ENCODE measurements around the gene LRCH1. TPM values are rescaled to one million over a fixed set of nuclear protein-coding genes. Genes with fewer than 3 reads are reported as not detected.

Gene LRCH1
- total and polyA plus RNA-seq, 5 donors: 4.8 to 11.4 (median 10.2) TPM

DNA sequence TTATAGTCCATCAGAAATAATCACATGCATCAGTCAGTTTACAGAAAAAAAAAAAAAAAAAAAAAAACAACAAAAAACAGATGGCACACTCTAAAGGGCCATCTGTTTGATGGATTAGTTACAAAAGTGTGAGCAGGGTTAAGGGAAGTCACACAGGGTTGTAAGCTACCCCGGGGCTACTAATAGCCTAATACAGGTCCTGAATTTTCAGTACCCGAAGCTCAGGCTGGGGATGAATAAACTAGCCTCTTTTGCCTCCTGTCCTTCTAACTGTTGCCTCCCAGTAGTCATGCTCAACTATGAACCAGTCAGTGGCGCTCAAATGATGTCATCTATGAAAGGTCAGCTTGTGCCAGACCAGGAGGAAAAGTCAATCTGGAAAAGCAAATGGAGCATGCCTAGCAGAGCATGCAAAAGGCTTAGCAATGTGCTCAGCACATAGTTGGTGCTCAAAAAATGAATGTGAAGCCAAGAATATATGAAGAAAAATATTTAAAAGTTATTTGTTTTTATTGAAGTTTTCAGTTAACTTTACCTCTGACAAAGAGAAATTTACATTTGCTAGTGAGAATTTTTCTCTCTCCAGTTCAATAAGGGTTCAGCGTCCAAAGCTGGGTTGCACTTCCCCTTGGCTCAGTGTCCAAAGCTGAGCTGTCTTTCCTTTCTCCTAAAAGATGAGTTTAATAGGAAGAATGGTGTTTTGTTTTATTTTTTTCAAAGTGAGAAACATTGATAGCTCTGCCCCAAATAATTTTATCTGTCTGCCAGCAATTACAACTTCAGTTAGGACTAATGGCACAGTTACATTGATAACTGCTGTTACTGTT is 30.8 kb upstream of the LRCH1 start:
- Histone ChIP-seq H3K9me3 (ENCODE audit: control insufficient read depth, low read length) (no peaks in the 10 kb centered on the region), H3K4me1 (ENCODE audit: control insufficient read depth, insufficient read depth, low read length) (peaks cover 9% of the 10 kb centered on the region), H3K27me3 (ENCODE audit: control insufficient read depth, insufficient read depth) (no peaks in the 10 kb centered on the region), H3K4me3 (ENCODE audit: low read length) (no peak overlapping the region), H3K27ac (ENCODE audit: low read length) (no peak overlapping the region)
- WGBS: 41% methylated on average over 4 of the region's 4 CpGs
- intact Hi-C loops (cut with DNase I): no loop called here
- DNase-seq (no peak), ATAC-seq (no peak)

GRCh38 chr13:46522748-46523030 is 30.3 kb upstream of the LRCH1 start:
- Histone ChIP-seq H3K4me1 (ENCODE audit: control insufficient read depth, insufficient read depth, low read length) (peaks cover 7% of the 10 kb centered on the region), H3K27ac (ENCODE audit: low read length) (no peak overlapping the region), H3K27me3 (ENCODE audit: control insufficient read depth, insufficient read depth) (no peaks in the 10 kb centered on the region), H3K9me3 (ENCODE audit: control insufficient read depth, low read length) (no peaks in the 10 kb centered on the region), H3K4me3 (ENCODE audit: low read length) (no peak overlapping the region)
- no peak for DNase-seq
- intact Hi-C loops (cut with DNase I): no loop called here
- ATAC-seq: no peak

DNA sequence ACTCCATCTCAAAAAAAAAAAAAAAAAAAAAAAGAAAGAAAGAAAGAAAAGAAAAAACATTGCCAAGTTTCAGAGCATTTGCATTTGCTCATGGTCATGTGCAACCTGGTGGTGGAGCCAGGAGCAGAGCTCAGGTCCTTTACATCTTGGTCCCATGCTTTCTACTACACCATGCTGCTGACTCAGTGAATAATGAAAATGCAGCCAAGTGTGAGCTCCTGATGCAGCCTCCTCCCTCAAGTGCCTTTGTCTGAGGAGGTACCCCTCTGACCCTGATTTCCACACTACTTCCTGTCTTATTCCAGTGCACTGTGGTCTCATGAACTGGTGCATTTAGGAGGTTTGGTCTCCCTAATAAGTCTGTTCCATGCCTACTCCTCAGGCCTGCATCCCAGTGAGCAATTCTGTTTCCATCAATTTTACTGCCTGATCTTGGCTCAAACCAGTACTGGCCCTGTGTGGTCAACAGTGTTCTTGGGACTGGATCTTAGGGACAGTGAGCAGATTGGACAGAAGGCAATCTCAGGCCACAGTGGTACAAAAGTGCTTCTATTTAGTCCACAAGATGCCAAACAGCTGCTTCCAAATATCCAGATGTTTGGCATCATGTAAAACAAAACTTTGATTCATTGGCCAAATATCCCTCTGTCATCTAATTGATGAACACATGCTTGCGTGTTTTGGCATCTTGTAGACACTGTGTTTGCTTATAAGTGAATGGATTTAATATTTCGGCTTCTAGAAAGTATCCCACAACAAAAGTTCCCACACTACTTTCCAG is 28.8 kb upstream of the LRCH1 start:
- Histone ChIP-seq H3K9me3 (ENCODE audit: control insufficient read depth, low read length) (no peaks in the 10 kb centered on the region), H3K4me1 (ENCODE audit: control insufficient read depth, insufficient read depth, low read length) (peaks cover 7% of the 10 kb centered on the region), H3K27ac (ENCODE audit: low read length) (no peak overlapping the region), H3K27me3 (ENCODE audit: control insufficient read depth, insufficient read depth) (no peaks in the 10 kb centered on the region), H3K4me3 (ENCODE audit: low read length) (no peak overlapping the region)
- 65% methylated on average over 2 of the region's 2 CpGs for WGBS
- DNase-seq (no peak), ATAC-seq (peak; percentile 86 to 92)
- intact Hi-C loops (cut with DNase I): no loop called here

DNA sequence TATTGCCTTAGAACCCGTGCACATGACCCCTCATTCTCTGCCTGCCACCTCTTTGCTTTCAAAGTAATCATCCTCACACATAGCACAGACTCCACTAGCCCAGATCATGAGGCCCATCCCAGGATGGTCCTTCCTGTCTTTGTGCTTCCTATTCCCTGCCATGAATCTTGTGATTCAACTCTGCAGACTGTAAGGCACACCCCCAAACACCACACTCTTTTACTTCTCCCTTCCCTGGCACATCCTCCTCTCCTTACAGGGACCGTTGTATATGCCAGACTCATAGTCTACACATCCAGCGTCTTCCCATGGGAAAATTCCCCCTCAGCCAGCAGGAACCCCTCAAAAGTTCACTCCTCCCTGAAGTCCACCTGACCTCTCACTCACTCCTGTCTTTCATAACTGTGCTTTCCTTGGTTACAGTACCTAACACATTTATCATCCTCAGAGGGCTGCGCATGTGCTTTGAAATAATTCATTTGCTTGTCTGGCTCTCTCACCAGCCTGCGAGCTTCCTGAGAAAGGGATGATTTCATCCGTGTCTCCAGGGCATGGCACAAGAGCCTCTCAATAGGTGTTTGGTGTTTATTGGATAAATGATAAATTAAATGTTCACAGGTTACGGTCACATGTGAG is 26.8 kb upstream of the LRCH1 start:
- Histone ChIP-seq H3K9me3 (ENCODE audit: control insufficient read depth, low read length) (no peaks in the 10 kb centered on the region), H3K4me1 (ENCODE audit: control insufficient read depth, insufficient read depth, low read length) (peaks cover 5% of the 10 kb centered on the region), H3K4me3 (ENCODE audit: low read length) (no peak overlapping the region), H3K27ac (ENCODE audit: low read length) (no peak overlapping the region), H3K27me3 (ENCODE audit: control insufficient read depth, insufficient read depth) (no peaks in the 10 kb centered on the region)
- no peak for DNase-seq
- 81% methylated on average over 7 of the region's 7 CpGs for WGBS
- ATAC-seq: no peak
- intact Hi-C loops (cut with DNase I): no loop called here

DNA sequence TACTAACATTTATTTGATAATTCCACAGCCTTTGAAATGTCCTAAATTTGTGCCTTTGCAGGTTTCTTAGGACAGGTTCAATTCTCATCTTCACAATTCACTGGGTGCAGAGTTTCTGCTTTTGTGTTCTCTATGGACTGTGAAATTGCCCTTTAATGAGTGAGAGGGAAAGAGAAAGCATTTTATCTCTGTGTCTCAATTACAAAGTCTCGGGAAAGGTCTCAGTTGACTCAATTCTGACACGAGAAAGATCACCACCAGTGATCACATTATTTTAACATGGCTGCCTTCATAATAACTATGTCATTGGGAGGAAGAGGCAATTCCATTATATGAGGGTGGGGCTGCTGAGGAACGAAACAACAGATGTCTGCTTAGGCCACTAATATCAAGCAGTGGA is 26.2 kb upstream of the LRCH1 start:
- Histone ChIP-seq H3K27ac (ENCODE audit: low read length) (no peak overlapping the region), H3K4me1 (ENCODE audit: control insufficient read depth, insufficient read depth, low read length) (peaks cover 7% of the 10 kb centered on the region), H3K4me3 (ENCODE audit: low read length) (no peak overlapping the region), H3K27me3 (ENCODE audit: control insufficient read depth, insufficient read depth) (no peaks in the 10 kb centered on the region), H3K9me3 (ENCODE audit: control insufficient read depth, low read length) (no peaks in the 10 kb centered on the region)
- ATAC-seq (no peak), DNase-seq (no peak)
- WGBS: 60% methylated on average over 3 of the region's 3 CpGs
- intact Hi-C loops (cut with DNase I): no loop called here

- Histone ChIP-seq H3K9me3 (ENCODE audit: control insufficient read depth, low read length) (no peaks in the 10 kb centered on the region), H3K27me3 (ENCODE audit: control insufficient read depth, insufficient read depth) (no peaks in the 10 kb centered on the region), H3K4me3 (ENCODE audit: low read length) (no peak overlapping the region), H3K27ac (ENCODE audit: low read length) (no peak overlapping the region), H3K4me1 (ENCODE audit: control insufficient read depth, insufficient read depth, low read length) (peaks cover 5% of the 10 kb centered on the region)
- DNase-seq: no peak
- no peak for ATAC-seq
- intact Hi-C loops (cut with DNase I): no loop called here
- WGBS: 89% methylated on average over 2 of the region's 2 CpGs
These were observed 25.7 kb upstream of the LRCH1 start for GRCh38 chr13:46527237-46527636.

- ATAC-seq: no peak
- Histone ChIP-seq H3K27ac (ENCODE audit: low read length) (no peak overlapping the region), H3K4me1 (ENCODE audit: control insufficient read depth, insufficient read depth, low read length) (peaks cover 2% of the 10 kb centered on the region), H3K9me3 (ENCODE audit: control insufficient read depth, low read length) (no peaks in the 10 kb centered on the region), H3K4me3 (ENCODE audit: low read length) (no peak overlapping the region), H3K27me3 (ENCODE audit: control insufficient read depth, insufficient read depth) (no peaks in the 10 kb centered on the region)
- intact Hi-C loops (cut with DNase I): no loop called here
- 71% methylated on average over 4 of the region's 4 CpGs for WGBS
- DNase-seq: no peak
These were observed 23.6 kb upstream of the LRCH1 start for GRCh38 chr13:46529216-46529919.

GRCh38 chr13:46530084-46530935 is 22.7 kb upstream of the LRCH1 start:
- intact Hi-C loops (cut with DNase I): no loop called here
- 47% methylated on average over 4 of the region's 4 CpGs for WGBS
- Histone ChIP-seq H3K9me3 (ENCODE audit: control insufficient read depth, low read length) (no peaks in the 10 kb centered on the region), H3K4me1 (ENCODE audit: control insufficient read depth, insufficient read depth, low read length) (peaks cover 2% of the 10 kb centered on the region), H3K27ac (ENCODE audit: low read length) (no peak overlapping the region), H3K27me3 (ENCODE audit: control insufficient read depth, insufficient read depth) (no peaks in the 10 kb centered on the region), H3K4me3 (ENCODE audit: low read length) (no peak overlapping the region)
- no peak for DNase-seq
- peak; percentile 73 to 78 for ATAC-seq

- intact Hi-C loops (cut with DNase I): no loop called here
- H3K4me3 ChIP-seq (ENCODE audit: low read length): no peak overlapping the region
- no peak overlapping the region for H3K27ac ChIP-seq (ENCODE audit: low read length)
- WGBS: 75% methylated on average over 3 of the region's 3 CpGs
- H3K4me1 ChIP-seq (ENCODE audit: control insufficient read depth, insufficient read depth, low read length): peaks cover 2% of the 10 kb centered on the region
- no peaks in the 10 kb centered on the region for H3K27me3 ChIP-seq (ENCODE audit: control insufficient read depth, insufficient read depth)
- H3K9me3 ChIP-seq (ENCODE audit: control insufficient read depth, low read length): no peaks in the 10 kb centered on the region
- DNase-seq (no peak), ATAC-seq (no peak)
These were observed 21.0 kb upstream of the LRCH1 start for GRCh38 chr13:46531953-46532352.

- DNase-seq: no peak
- H3K27ac ChIP-seq (ENCODE audit: low read length): no peak overlapping the region
- no peak overlapping the region for H3K4me3 ChIP-seq (ENCODE audit: low read length)
- no peaks in the 10 kb centered on the region for H3K27me3 ChIP-seq (ENCODE audit: control insufficient read depth, insufficient read depth)
- intact Hi-C loops (cut with DNase I): no loop called here
- H3K4me1 ChIP-seq (ENCODE audit: control insufficient read depth, insufficient read depth, low read length): peaks cover 2% of the 10 kb centered on the region
- no peaks in the 10 kb centered on the region for H3K9me3 ChIP-seq (ENCODE audit: control insufficient read depth, low read length)
- 96% methylated on average over 4 of the region's 4 CpGs for WGBS
- ATAC-seq: no peak
These were observed 18.0 kb upstream of the LRCH1 start for GRCh38 chr13:46535002-46535401.

Measured in right cardiac atrium (tissue), 5 donors.